22Rv1 (cell line): Measurements from ENCODE around the gene WNK2.

Experiments used
- ZFX ChIP-seq: fragments of 450-650 bp; IDR thresholded peaks from 2 replicates; pipeline ENCODE4 v1.6.1; 2017; ENCODE audit warnings: antibody characterized with exemption, borderline replicate concordance
- TF ChIP-seq, protein P1 (sequence below): fragments of 450-650 bp; IDR thresholded peaks from 2 replicates; pipeline ENCODE4 v1.5.1; 2017; ENCODE audit warnings: mild to moderate bottlenecking

DNA sequence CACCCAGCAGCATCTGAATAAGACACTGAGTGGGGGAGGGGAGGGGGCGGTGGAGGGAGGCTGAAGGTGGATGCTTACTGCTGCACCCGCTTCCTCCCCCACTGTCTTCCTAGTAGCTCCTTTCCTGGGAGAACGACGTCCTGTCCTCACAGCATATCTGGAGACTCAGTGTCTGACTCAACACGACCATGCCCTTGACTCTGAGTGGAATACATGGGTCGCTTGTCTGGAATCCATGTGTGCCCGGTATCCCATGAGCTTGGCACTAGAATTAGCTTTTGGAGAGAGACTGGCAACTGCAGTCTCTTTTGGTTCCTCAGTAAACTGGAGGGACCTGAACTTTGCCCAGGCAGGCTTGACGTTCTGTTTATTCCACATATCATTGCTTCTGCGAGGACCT, 142.1 kb downstream of the WNK2 start:
- TF ChIP-seq, protein P1, sequence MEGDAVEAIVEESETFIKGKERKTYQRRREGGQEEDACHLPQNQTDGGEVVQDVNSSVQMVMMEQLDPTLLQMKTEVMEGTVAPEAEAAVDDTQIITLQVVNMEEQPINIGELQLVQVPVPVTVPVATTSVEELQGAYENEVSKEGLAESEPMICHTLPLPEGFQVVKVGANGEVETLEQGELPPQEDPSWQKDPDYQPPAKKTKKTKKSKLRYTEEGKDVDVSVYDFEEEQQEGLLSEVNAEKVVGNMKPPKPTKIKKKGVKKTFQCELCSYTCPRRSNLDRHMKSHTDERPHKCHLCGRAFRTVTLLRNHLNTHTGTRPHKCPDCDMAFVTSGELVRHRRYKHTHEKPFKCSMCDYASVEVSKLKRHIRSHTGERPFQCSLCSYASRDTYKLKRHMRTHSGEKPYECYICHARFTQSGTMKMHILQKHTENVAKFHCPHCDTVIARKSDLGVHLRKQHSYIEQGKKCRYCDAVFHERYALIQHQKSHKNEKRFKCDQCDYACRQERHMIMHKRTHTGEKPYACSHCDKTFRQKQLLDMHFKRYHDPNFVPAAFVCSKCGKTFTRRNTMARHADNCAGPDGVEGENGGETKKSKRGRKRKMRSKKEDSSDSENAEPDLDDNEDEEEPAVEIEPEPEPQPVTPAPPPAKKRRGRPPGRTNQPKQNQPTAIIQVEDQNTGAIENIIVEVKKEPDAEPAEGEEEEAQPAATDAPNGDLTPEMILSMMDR: no peak
- TF ChIP-seq ZFX: no peak
